H1 (cell line): ENCODE data around the gene SELENBP1. TPM values are rescaled to one million over a fixed set of nuclear protein-coding genes. Genes with fewer than 3 reads are reported as not detected.

Source experiments
- BACH1 ChIP-seq: IDR thresholded peaks from 2 replicates; pipeline ENCODE4 v1.6.1; 2012; ENCODE audit warnings: low read length, improper control_type of control experiment
- BCL11A ChIP-seq, 2 experiments: IDR thresholded peaks; one replicate each; pipeline ENCODE4 v1.6.1; 2011; ENCODE audit warnings: low read depth in 2 of 2, low read length in 2 of 2, mild to moderate bottlenecking in 2 of 2
- CBX5 ChIP-seq: fragments of 300-800, 300-1000 bp; sonication (generic); IDR thresholded peaks from 2 replicates; pipeline ENCODE4 v1.7.1; 2016; ENCODE audit warnings: antibody characterized with exemption, low read length, low read depth
- CEBPB ChIP-seq: IDR thresholded peaks from 2 replicates; pipeline ENCODE4 v1.6.1; 2012; ENCODE audit warnings: low read depth, low read length
- EP300 ChIP-seq, 2 experiments: IDR thresholded peaks; 1 replicate in 1 of 2; 2 replicates in 1 of 2; pipeline ENCODE4 v1.6.1; 2011 to 2012; ENCODE audit warnings: low read depth in 2 of 2, low read length in 2 of 2, mild to moderate bottlenecking in 2 of 2, borderline replicate concordance in 1 of 2, inconsistent platforms in 1 of 2, moderate library complexity in 1 of 2
- GABPA ChIP-seq: IDR thresholded peaks from 2 replicates; pipeline ENCODE4 v1.6.1; 2011; ENCODE audit warnings: mild to moderate bottlenecking, low read length, moderate library complexity, borderline replicate concordance; ENCODE audit not compliant: insufficient read depth
- HDAC2 ChIP-seq, 2 experiments: fragments of 300-600 bp in 1 of 2; sonication (generic) in 1 of 2; IDR thresholded peaks; 2 replicates each; pipeline ENCODE4 v1.6.1; 2011 to 2012; ENCODE audit warnings: low read depth in 2 of 2, low read length in 2 of 2, mild to moderate bottlenecking in 2 of 2, moderate library complexity in 2 of 2, borderline replicate concordance in 1 of 2, inconsistent platforms in 1 of 2
- HDAC6 ChIP-seq: IDR thresholded peaks from one replicate; pipeline ENCODE4 v1.7.1; 2012; ENCODE audit warnings: low read depth, mild to moderate bottlenecking, inconsistent platforms, low read length, moderate library complexity
- KDM1A ChIP-seq: fragments of 200-600, 300-600 bp; sonication (generic); IDR thresholded peaks from 2 replicates; pipeline ENCODE4 v1.7.1; 2016; ENCODE audit warnings: mild to moderate bottlenecking, low read length, borderline replicate concordance
- KDM4A ChIP-seq: IDR thresholded peaks from one replicate; pipeline ENCODE4 v1.7.1; 2012; ENCODE audit warnings: low read depth, mild to moderate bottlenecking, moderate library complexity, low read length, inconsistent platforms; ENCODE audit not compliant: severe bottlenecking
- NANOG ChIP-seq: IDR thresholded peaks from 2 replicates; pipeline ENCODE4 v1.6.1; 2011; ENCODE audit warnings: low read length, low read depth, mild to moderate bottlenecking, inconsistent platforms; ENCODE audit not compliant: insufficient read depth, poor library complexity, severe bottlenecking
- POLR2AphosphoS5 ChIP-seq: IDR thresholded peaks from 2 replicates; pipeline ENCODE4 v1.6.1; 2011; ENCODE audit warnings: low read depth, low read length
- RAD21 ChIP-seq, 2 experiments: IDR thresholded peaks in 1 of 2; conservative IDR thresholded peaks in 1 of 2; 2 replicates each; pipeline ENCODE4 v1.6.1; 2011; ENCODE audit warnings: low read depth in 2 of 2, low read length in 2 of 2, improper control_type of control experiment in 1 of 2, inconsistent platforms in 1 of 2, mild to moderate bottlenecking in 1 of 2, moderate library complexity in 1 of 2
- RFX5 ChIP-seq: IDR thresholded peaks from 2 replicates; pipeline ENCODE4 v1.6.1; 2011; ENCODE audit warnings: low read depth, low read length, improper control_type of control experiment, borderline replicate concordance
- SIN3A ChIP-seq, 2 experiments: IDR thresholded peaks in 1 of 2; conservative IDR thresholded peaks in 1 of 2; 2 replicates each; pipeline ENCODE4 v1.6.1; 2011 to 2012; ENCODE audit warnings: low read length in 2 of 2, improper control_type of control experiment in 1 of 2, low read depth in 1 of 2, mild to moderate bottlenecking in 1 of 2
- SP1 ChIP-seq: IDR thresholded peaks from 2 replicates; pipeline ENCODE4 v1.6.1; 2011; ENCODE audit warnings: low read depth, low read length
- SP2 ChIP-seq: IDR thresholded peaks from 2 replicates; pipeline ENCODE4 v1.6.1; 2012; ENCODE audit warnings: mild to moderate bottlenecking, low read length, inconsistent platforms
- TAF7 ChIP-seq: optimal IDR thresholded peaks from 2 replicates; pipeline ENCODE3; 2011; ENCODE audit warnings: low read depth, mild to moderate bottlenecking, inconsistent platforms, low read length, moderate library complexity, borderline replicate concordance
- TCF12 ChIP-seq: IDR thresholded peaks from 2 replicates; pipeline ENCODE4 v1.6.1; 2011; ENCODE audit warnings: low read depth, mild to moderate bottlenecking, low read length
- ZNF274 ChIP-seq: IDR thresholded peaks from 2 replicates; pipeline ENCODE4 v1.7.0; 2012; ENCODE audit warnings: low read length, borderline replicate concordance; ENCODE audit errors: extremely low read depth
- polyA plus RNA-seq, 7 experiments: library from polyadenylated mRNA; depleted of rRNA in 3 of 7; stranded (reverse) in 5 of 7; unstranded in 2 of 7; fragments of >200 nt in 5 of 7; fragments of 200-250 nt in 2 of 7; gene quantifications; 1 replicate in 5 of 7; 2 replicates in 1 of 7; 4 replicates in 1 of 7; pipeline versions ENCODE4 v1.2.1 to v1.2.3, GENCODE V29; 2011 to 2013; ENCODE audit warnings: missing spikeins in 2 of 7, mixed read lengths in 2 of 7
- total RNA-seq: library from RNA; stranded (reverse); fragmentation: NEBNext Ultra II Directional; extraction: Animal tissue kit (Norgen Biotek cat#: 25700); gene quantifications from 2 replicates; pipeline ENCODE4 v1.2.1, GENCODE V29; 2021
- TF ChIP-seq, protein P1 (sequence below): IDR thresholded peaks from 2 replicates; pipeline ENCODE4 v1.6.1; 2011; ENCODE audit warnings: low read depth, mild to moderate bottlenecking, low read length; ENCODE audit not compliant: insufficient read depth
- TF ChIP-seq, protein P2 (sequence below): IDR thresholded peaks from 2 replicates; pipeline ENCODE4 v1.6.1; 2012; ENCODE audit warnings: inconsistent platforms

SELENBP1 gene
- total and polyA plus RNA-seq, 2 of the 8 experiments (the other 6 are each of a cell fraction or from before 2014, with no cell fraction given): 20.0 to 32.4 TPM

DNA sequence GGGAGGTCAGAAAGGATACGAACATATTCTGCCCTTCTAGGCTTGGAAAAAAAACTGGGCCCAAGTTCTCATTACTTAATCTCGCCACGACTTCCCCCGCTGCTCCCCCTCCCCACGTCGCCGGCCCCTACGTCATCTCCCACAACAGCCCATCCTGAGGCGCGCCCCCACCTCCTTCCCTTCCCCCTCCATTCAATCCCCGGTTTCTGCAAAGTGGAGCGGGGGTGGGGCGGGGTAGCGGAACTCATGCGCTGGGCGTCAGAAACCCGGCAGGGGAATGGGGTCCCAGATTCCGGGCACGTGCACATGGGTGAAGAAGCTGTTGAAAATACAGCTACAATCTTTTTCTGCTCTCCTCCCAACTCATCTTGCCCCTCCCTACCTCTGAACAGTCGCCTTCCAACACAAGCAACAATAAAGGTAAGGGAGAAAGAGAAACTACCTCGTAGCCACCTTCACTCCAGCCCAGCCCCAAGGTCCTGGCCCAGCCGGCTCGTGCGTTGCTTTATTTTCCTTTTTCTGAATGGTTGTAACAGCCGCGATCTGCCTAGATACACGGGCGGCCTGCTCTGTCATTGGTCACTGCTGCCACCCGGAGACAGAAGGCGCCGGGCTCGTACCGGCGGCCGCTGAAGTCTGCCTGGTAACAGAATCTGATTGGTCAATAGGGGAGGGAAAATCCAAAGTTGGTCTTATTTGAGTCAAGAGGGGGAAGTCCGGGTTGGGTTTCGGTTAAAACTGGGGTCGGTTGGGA is 25.6 kb downstream of the SELENBP1 start, which contains the start of gene RFX5 (continued):
- TF ChIP-seq KDM1A: 0 out of 2 replicates have a peak, but pooled peaks have one; percentile 16
- TF ChIP-seq EP300 (IDR thresholded peaks at IDR 0.05; ENCODE audit: borderline replicate concordance in 1 of 2, low read depth in 2 of 2, low read length in 2 of 2): peak; percentile 74 to 97
- no peak for TF ChIP-seq BACH1
- TF ChIP-seq HDAC6: no peak
- no peak for TF ChIP-seq GABPA
- TF ChIP-seq CBX5: no peak
- peak; percentile 72 for TF ChIP-seq TAF7
- TF ChIP-seq CEBPB: no peak
- TF ChIP-seq, protein P1, sequence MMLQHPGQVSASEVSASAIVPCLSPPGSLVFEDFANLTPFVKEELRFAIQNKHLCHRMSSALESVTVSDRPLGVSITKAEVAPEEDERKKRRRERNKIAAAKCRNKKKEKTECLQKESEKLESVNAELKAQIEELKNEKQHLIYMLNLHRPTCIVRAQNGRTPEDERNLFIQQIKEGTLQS: no peak
- TF ChIP-seq SP2: no peak
- TF ChIP-seq NANOG: peak; percentile 33
- peak in 1 of 2 experiments; percentile 61; a peak in 1 of 4 replicates for TF ChIP-seq SIN3A (conservative IDR thresholded peaks at IDR 0.05 in 1 of 2, IDR thresholded peaks at IDR 0.05 in 1 of 2; ENCODE audit: low read depth in 1 of 2, low read length in 2 of 2)
- TF ChIP-seq POLR2AphosphoS5: peak; percentile 57
- no peak for TF ChIP-seq ZNF274
- no peak for TF ChIP-seq BCL11A (IDR thresholded peaks at IDR 0.05; ENCODE audit: low read depth in 2 of 2, low read length in 2 of 2)
- TF ChIP-seq RFX5: peak; percentile 96
- TF ChIP-seq, protein P2, sequence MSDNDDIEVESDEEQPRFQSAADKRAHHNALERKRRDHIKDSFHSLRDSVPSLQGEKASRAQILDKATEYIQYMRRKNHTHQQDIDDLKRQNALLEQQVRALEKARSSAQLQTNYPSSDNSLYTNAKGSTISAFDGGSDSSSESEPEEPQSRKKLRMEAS: peak; percentile 92
- peak; percentile 61; the same call in 1 of the 2 replicates for TF ChIP-seq TCF12
- TF ChIP-seq RAD21 (IDR thresholded peaks at IDR 0.05 in 1 of 2, conservative IDR thresholded peaks at IDR 0.05 in 1 of 2; ENCODE audit: low read depth in 2 of 2, low read length in 2 of 2): peak in 1 of 2 experiments; percentile 0; a peak in 1 of 4 replicates
- peak; percentile 45 to 75; a peak in 2 of 4 replicates for TF ChIP-seq HDAC2 (IDR thresholded peaks at IDR 0.05; ENCODE audit: borderline replicate concordance in 1 of 2, low read depth in 2 of 2, low read length in 2 of 2)
- peak; percentile 74 for TF ChIP-seq SP1
- TF ChIP-seq KDM4A: no peak
